Measurements from ENCODE around the gene GZMA. TPM values are rescaled to one million over a fixed set of nuclear protein-coding genes. Genes with fewer than 3 reads are reported as not detected.

Gene GZMA
- total RNA-seq, 4 donors from 2014 or later = 0.96 to 4.8 (median 1.8) TPM; not detected in 1

GRCh38 chr5:55110217-55110616, 7.8 kb downstream of the GZMA start:
- TF ChIP-seq CTCF (IDR thresholded peaks at IDR 0.05) = no peak
- ATAC-seq (ENCODE audit: low FRiP score) (no peak), DNase-seq (ENCODE audit: low spot score) (no peak)

- DNase-seq (ENCODE audit: low spot score) = no peak
- no peak for ATAC-seq (ENCODE audit: low FRiP score)
- TF ChIP-seq CTCF (IDR thresholded peaks at IDR 0.05) = no peak
Measured at GRCh38 chr5:55113327-55113726, 10.9 kb downstream of the GZMA start.

GRCh38 chr5:55114061-55114460, 11.6 kb downstream of the GZMA start:
- TF ChIP-seq CTCF (IDR thresholded peaks at IDR 0.05) = no peak
- no peak for DNase-seq (ENCODE audit: low spot score)
- no peak for ATAC-seq (ENCODE audit: low FRiP score)

GRCh38 chr5:55123365-55123764, 20.9 kb downstream of the GZMA start:
- ATAC-seq (ENCODE audit: low FRiP score) (no peak), DNase-seq (ENCODE audit: low spot score) (no peak)
- no peak for TF ChIP-seq CTCF (IDR thresholded peaks at IDR 0.05)

- no peak for ATAC-seq (ENCODE audit: low FRiP score)
- DNase-seq (ENCODE audit: low spot score) = no peak
- TF ChIP-seq CTCF (IDR thresholded peaks at IDR 0.05) = no peak
Measured at GRCh38 chr5:55134053-55134722, 31.7 kb downstream of the GZMA start.

- ATAC-seq (ENCODE audit: low FRiP score) (no peak), DNase-seq (ENCODE audit: low spot score) (no peak)
- TF ChIP-seq CTCF (IDR thresholded peaks at IDR 0.05) = no peak
Measured at GRCh38 chr5:55136521-55136920, 34.1 kb downstream of the GZMA start.

- ATAC-seq (ENCODE audit: low FRiP score) (no peak), DNase-seq (ENCODE audit: low spot score) (no peak)
- no peak for TF ChIP-seq CTCF (IDR thresholded peaks at IDR 0.05)
Measured at GRCh38 chr5:55140908-55141665, 38.6 kb downstream of the GZMA start.

All from omental fat pad (tissue), 4 donors.